ENCODE results near the gene BBLN. TPM values are rescaled to one million over a fixed set of nuclear protein-coding genes. Genes with fewer than 3 reads are reported as not detected.

The BBLN gene
- total and polyA plus RNA-seq, 7 donors, result 111 to 273 (median 158) TPM

- WGBS, 2 donors, result 31 to 73% methylated on average over 2 of the region's 2 CpGs
- no peak for DNase-seq
- peaks cover 0 to 5% (median 0%) of the 10 kb centered on the region in 4 donors for H3K4me1 ChIP-seq
- intact Hi-C loops (cut with DNase I), result no loop called here
- no peak for TF ChIP-seq EP300 (IDR thresholded peaks at IDR 0.05)
- no peaks in the 10 kb centered on the region for H3K27me3 ChIP-seq
- no peak overlapping the region for H3K27ac ChIP-seq
- no peaks in the 10 kb centered on the region for H3K36me3 ChIP-seq
- no peak overlapping the region for H3K4me3 ChIP-seq
- H3K9me3 ChIP-seq, result no peaks in the 10 kb centered on the region
Observed at GRCh38 chr9:128211981-128212281, 51.9 kb downstream of the BBLN start.

Other genes with a start within 250 kb of the BBLN start
- gene ST6GALNAC4, start 243.2 kb upstream of the BBLN start, total RNA-seq, result 10 to 100 TPM; 22.8 to 27.7 (median 25.5) TPM
- 10 to 100 TPM; 25.2 to 51.1 (median 37.7) TPM for gene ST6GALNAC4, start 243.2 kb upstream of the BBLN start, polyA plus RNA-seq
- gene PIP5KL1, start 229.5 kb upstream of the BBLN start, total RNA-seq, result 1 to 10 TPM in 3 of 4 donors, under 1 TPM in 1; 0.16 to 4.2 (median 2.6) TPM
- 1 to 10 TPM in 1 of 3 donors, under 1 TPM in 1, not detected in 1; 0.70 to 1.8 TPM for gene PIP5KL1, start 229.5 kb upstream of the BBLN start, polyA plus RNA-seq
- 10 to 100 TPM in 2 of 4 donors, 1 to 10 TPM in 2; 6.0 to 11.9 (median 9.7) TPM for gene DPM2, start 222.4 kb upstream of the BBLN start, total RNA-seq
- 10 to 100 TPM; 17.3 to 41.9 (median 24.6) TPM for gene DPM2, start 222.4 kb upstream of the BBLN start, polyA plus RNA-seq
- gene EEIG1, start 179.3 kb upstream of the BBLN start, total RNA-seq, result 10 to 100 TPM; 10.9 to 32.7 (median 19.2) TPM
- 10 to 100 TPM; 69.1 to 92.0 (median 77.0) TPM for gene EEIG1, start 179.3 kb upstream of the BBLN start, polyA plus RNA-seq
- 10 to 100 TPM in 1 of 4 donors, 1 to 10 TPM in 3; 5.5 to 10.7 (median 6.3) TPM for gene NAIF1, start 92.9 kb upstream of the BBLN start, total RNA-seq
- 10 to 100 TPM in 1 of 3 donors, 1 to 10 TPM in 2; 8.4 to 11.0 (median 8.6) TPM for gene NAIF1, start 92.9 kb upstream of the BBLN start, polyA plus RNA-seq
- 10 to 100 TPM; 10.2 to 77.2 (median 12.9) TPM for gene SLC25A25, start 92.0 kb upstream of the BBLN start, total RNA-seq
- 10 to 100 TPM; 16.6 to 19.4 (median 16.8) TPM for gene SLC25A25, start 92.0 kb upstream of the BBLN start, polyA plus RNA-seq
- gene PTGES2, start 32.5 kb upstream of the BBLN start, total RNA-seq, result 100 to 1,000 TPM in 2 of 4 donors, 10 to 100 TPM in 2; 60.0 to 119 (median 97.5) TPM
- 10 to 100 TPM; 56.5 to 82.2 (median 66.1) TPM for gene PTGES2, start 32.5 kb upstream of the BBLN start, polyA plus RNA-seq
- gene LCN2, start 10.8 kb upstream of the BBLN start, total RNA-seq, result not detected
- 1,000 to 10,000 TPM in 1 of 3 donors, 10 to 100 TPM in 1, 1 to 10 TPM in 1; 9.6 to 1,818 (median 79.8) TPM for gene LCN2, start 10.8 kb upstream of the BBLN start, polyA plus RNA-seq
- gene CIZ1, start 31.3 kb downstream of the BBLN start, total RNA-seq, result 100 to 1,000 TPM in 1 of 4 donors, 10 to 100 TPM in 3; 60.2 to 116 (median 68.5) TPM
- 10 to 100 TPM; 25.7 to 58.3 (median 46.8) TPM for gene CIZ1, start 31.3 kb downstream of the BBLN start, polyA plus RNA-seq
- 10 to 100 TPM in 2 of 4 donors, 1 to 10 TPM in 2; 7.7 to 40.2 (median 12.9) TPM for gene DNM1, start 43.1 kb downstream of the BBLN start, total RNA-seq
- 1 to 10 TPM in 2 of 3 donors, under 1 TPM in 1; 0.46 to 9.3 (median 1.2) TPM for gene DNM1, start 43.1 kb downstream of the BBLN start, polyA plus RNA-seq
- gene GOLGA2, start 115.7 kb downstream of the BBLN start, total RNA-seq, result 100 to 1,000 TPM in 1 of 4 donors, 10 to 100 TPM in 3; 76.0 to 104 (median 86.5) TPM
- 10 to 100 TPM; 48.1 to 82.7 (median 50.5) TPM for gene GOLGA2, start 115.7 kb downstream of the BBLN start, polyA plus RNA-seq
- gene SWI5, start 116.0 kb downstream of the BBLN start, total RNA-seq, result 10 to 100 TPM; 18.0 to 35.7 (median 23.4) TPM
- 10 to 100 TPM; 23.4 to 27.3 (median 24.1) TPM for gene SWI5, start 116.0 kb downstream of the BBLN start, polyA plus RNA-seq
- gene TRUB2, start 162.2 kb downstream of the BBLN start, total RNA-seq, result 10 to 100 TPM in 1 of 4 donors, 1 to 10 TPM in 3; 7.6 to 14.1 (median 9.1) TPM
- 10 to 100 TPM; 16.7 to 20.8 (median 18.0) TPM for gene TRUB2, start 162.2 kb downstream of the BBLN start, polyA plus RNA-seq
- gene COQ4, start 162.6 kb downstream of the BBLN start, total RNA-seq, result 10 to 100 TPM; 26.4 to 60.7 (median 29.7) TPM
- gene COQ4, start 162.6 kb downstream of the BBLN start, polyA plus RNA-seq, result 10 to 100 TPM; 58.3 to 80.9 (median 67.0) TPM
- 10 to 100 TPM; 10.7 to 18.0 (median 12.0) TPM for gene SLC27A4, start 180.3 kb downstream of the BBLN start, total RNA-seq
- 10 to 100 TPM in 2 of 3 donors, 1 to 10 TPM in 1; 6.0 to 45.1 (median 14.3) TPM for gene SLC27A4, start 180.3 kb downstream of the BBLN start, polyA plus RNA-seq
- gene URM1, start 211.1 kb downstream of the BBLN start, total RNA-seq, result 10 to 100 TPM; 16.3 to 25.1 (median 20.4) TPM
- 10 to 100 TPM; 41.8 to 73.3 (median 60.1) TPM for gene URM1, start 211.1 kb downstream of the BBLN start, polyA plus RNA-seq

Data from sigmoid colon (tissue), 7 donors.